GM21529 (cell line): ENCODE measurements around the gene ABL1.

Source experiments
- ATAC-seq: cut with Tn5 transposase; IDR thresholded peaks from one replicate; pipeline ENCODE4 v1.9.1; 2021; ENCODE audit not compliant: unreplicated experiment

Gene ABL1

DNA sequence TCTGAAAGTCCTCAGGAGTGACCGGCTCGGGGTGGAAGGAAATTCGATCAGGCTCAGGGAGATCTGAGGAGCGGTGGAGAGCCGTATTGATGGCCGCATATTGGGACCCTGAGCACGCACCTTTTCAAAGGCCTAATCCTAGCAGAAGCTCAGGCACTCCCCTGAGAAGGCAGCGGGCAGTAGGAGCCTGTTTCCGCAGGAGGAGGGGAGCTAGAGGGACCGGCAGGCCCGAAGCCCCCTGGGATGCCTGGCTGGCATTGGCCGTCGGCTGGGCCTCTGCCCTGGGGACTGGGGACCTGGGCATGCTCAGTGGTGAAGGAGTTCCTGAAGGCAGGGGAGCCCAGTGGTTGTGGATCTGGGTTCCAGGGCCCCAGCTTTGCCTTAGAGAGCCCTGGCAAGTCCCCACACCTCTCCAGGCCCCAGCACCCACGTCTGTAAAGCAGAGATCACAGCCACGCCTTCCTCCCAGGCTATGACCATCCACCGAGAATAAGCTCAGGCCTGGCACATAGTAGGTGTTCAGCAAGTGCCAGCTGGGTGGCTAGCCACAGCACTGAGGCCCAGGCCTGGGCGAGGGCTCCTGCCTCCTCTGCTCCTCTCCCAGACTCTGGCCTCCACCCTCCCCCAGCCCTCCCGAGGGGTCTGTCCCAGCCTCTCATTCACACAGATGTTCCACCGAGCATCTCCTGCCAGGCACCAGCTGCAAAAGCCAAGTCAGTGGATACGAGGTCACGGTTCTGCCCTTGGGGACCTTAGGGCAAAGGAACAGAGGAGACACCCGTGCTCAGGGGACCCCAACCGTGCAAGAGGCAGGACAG, 78.8 kb downstream of the ABL1 start:
- ATAC-seq: no peak

DNA sequence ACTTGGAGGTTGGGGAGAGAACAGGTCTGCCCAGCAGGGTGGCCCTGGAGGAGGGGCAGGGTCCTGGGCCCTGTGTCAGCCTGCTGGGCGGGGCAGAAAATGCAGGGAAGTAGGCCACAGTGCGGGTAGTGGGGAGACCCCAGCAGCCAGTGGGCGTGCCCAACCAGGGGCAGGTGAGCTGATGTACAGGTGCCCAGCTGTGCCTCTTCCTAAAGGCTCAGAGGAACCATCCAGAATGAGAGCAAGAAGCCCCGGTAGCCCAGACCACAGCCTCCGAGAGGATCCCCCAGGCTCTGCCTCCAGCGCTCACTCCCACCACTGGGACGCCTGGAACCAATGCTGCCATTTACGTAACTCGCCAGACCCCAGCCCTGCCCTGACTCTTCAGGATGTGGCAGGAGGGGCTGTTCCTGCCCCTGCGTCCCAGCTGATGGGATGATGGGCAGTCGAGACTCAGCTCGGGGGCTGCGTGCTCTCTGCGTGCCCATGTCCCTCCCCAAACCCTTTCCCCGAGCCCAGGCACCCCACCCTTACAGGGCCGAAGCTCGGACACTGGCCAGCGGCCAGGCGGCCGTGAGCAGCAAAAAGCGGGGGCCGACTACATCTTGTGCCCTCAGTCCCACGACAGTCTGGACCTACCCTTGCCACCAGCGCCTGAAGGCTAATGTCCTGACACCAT, 79.5 kb downstream of the ABL1 start:
- no peak for ATAC-seq

DNA sequence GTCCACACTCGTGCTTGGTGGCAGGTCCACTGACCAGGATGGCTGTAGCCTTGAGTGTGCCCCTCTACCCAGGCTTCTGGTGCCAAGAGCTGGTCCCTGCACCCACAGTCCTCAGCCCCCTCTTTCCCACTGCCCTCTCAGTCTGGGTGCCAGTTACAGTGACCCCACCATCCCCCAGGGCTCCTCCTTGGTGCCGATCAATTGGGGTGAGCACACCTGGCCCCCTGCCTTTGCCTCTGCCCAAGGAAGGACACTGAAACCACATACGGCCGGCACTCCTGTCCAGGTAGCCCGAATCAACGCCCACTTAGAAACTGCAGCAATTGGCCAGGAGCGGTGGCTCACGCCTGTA, 80.0 kb downstream of the ABL1 start:
- no peak for ATAC-seq

DNA sequence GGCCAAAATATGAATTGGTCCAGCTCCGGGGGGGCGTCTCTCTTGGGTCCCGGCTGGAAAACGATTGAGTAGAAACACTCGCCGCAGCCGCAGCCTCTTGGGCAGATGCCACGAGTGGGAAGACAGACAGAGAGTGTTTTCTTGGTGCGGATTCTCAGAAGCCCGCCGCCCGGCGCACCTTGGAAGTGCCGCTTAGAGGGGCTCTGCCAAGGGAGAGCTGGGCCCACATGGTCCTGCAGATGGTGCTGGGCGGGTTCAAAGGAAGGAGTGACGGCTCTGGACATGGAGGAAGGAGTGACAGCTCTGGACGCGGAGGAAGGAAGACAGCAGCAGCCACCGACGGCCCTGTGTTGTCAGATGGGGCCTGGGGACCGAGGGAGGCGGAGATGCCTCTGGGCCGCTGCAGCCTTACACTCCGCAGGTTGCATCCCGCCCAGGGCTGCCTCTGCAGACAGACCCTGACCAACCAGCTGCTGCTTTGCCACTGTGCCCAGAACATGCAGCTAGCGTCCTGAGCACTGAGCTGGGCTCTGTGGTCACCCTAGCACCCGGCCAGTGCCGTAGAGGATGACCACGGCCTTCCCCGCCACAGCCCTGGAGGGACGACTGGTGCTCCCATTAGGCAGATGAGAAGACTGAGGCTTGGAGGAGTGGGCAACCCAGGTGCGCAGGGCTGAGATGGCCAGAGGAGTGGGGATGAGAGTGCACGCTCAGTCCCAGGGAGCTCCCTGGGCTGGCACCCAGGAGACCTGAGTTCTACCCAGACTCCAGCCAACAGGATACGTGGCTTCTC, 82.3 kb downstream of the ABL1 start:
- ATAC-seq: no peak

DNA sequence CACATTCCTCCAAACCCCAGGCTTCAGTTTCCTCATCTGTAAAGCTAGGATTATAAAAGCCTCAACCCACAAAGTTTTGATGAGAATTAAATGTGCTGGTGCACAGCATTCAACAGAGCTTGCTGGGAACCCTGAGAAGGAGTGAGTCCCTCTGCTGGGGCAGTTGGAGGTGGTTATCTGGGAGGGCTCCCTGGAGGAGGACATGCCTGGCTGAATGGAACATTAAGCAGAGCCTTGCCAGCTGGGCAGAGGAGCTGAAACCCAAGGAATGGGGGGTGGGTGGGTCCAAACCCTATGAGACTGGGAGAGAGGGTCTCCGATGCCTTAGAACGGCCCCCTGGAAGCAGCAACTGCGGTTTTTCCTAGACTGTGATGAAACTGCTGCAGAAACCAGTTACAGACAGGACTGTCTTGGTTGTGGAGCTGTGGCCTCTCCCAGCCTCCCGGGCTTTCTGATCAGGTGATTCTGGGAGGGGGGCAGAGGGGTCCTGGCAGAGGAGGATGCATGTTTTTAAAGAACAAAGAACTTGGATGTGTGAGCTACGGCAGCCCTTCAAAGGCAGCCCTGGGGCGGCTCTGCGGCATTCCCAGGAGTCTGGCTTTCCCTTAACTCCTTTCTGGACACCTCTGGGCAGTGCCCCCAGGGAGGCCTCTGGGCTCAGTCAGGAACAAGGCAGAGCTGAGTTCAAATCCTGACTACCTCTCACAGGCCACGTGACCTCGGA, 83.2 kb downstream of the ABL1 start:
- ATAC-seq: no peak

DNA sequence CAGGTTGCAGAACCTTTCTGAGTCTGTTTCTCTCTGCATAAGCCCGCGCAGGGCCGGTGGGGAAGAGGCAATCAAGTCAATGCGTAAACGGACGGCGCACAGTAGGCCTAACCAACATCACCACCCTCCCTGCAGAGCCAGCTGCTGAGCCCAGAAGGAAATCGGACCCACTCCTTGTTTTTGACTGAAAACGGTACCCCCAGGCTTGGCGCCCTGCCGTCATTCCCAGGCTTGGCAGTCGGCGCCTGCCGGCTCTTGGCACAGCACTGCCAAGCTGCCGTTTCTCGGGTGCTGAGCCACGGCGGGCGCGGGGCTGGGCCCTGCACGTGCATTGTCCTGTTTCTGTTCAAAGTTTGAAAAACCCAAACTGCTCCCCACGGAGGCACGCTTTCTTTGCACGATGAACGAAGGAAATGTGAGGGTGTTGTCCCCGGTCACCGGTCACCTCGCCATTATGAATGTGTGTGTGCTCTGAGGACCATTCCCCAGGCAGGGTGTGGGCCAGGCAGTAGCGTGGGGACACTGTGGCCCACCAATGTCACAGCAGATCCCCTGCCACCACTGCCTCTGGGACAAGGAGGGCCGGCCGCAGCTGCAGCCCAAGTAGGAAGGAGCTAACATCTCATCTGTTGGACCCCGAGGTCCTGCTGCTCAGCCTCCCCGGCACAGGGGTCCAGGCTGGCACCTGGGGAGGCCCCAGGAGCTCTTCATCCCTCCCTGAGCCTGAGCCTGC, 83.9 kb downstream of the ABL1 start:
- ATAC-seq: no peak

DNA sequence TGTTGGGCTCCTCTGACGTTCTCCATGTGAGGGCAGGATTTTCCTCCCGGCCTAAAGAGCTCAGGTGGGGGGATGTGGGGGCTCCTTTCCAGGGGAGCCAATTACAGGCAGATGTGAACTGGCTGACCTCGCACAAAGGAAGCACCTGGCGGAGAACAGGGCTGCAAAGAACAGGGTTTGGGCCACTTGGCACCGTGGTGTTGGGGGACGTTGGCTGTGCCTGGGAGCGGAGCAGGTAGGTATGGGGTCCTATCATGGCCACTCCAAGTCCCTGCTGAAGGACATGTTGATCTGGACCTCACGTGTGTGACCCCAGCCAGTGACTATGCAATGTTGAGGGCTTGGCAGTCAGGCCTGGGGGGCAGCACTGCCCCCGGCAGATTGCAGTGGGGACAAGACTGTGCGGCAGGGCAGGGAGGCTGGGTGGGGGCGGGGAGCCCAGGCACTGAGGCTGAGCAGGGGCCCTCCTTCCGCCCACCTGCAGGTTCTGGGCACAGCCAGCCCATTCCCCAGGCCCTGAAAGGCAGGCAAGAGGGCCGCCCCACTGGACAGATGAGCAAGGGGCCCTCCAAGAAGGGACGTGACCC, 84.6 kb downstream of the ABL1 start:
- no peak for ATAC-seq

DNA sequence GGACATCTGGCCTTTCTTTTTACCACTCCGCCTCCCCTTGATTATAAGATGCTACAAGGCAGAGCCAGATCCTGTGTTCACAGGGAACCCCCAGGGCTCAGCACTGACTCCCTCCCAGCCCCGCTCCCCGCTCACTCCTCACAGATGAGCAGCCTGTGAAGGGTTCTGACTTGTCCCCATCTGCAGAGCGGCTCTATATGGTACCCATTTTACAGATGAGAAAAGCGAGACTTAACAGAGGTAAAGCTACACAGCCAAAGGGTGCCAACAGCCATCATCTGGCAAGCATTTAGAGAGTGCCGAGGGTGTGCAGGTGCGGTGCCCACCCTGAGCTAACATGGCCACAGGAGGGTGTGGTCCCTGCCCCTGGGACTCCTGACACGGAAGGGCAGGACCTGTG, 85.2 kb downstream of the ABL1 start:
- no peak for ATAC-seq

DNA sequence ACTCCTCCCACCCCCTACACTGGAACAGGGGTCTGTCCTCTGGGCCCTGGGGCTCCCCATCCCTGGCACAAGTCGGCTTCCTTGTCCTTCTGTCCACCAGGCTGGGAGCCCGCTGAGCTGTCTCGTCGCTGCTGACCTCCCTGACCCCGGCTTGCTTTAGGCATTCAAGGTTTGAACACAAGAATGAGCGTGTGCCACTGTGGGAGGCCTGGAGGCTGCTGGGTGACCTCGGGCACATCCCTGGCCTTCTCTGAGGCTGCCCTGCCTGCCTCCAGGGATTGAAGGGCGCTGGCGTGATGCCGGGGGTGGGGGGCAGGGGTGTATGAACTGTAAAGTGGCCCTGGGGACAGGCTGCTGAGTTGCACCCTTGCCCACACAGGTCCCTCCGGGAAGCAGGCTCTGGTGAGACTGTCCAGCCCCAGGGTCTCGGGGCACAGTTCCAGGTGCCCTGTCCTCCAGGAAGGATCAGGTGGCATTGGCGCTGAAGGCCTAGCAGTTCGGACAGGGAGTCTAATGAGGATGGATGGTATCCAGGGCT, 85.8 kb downstream of the ABL1 start:
- no peak for ATAC-seq

DNA sequence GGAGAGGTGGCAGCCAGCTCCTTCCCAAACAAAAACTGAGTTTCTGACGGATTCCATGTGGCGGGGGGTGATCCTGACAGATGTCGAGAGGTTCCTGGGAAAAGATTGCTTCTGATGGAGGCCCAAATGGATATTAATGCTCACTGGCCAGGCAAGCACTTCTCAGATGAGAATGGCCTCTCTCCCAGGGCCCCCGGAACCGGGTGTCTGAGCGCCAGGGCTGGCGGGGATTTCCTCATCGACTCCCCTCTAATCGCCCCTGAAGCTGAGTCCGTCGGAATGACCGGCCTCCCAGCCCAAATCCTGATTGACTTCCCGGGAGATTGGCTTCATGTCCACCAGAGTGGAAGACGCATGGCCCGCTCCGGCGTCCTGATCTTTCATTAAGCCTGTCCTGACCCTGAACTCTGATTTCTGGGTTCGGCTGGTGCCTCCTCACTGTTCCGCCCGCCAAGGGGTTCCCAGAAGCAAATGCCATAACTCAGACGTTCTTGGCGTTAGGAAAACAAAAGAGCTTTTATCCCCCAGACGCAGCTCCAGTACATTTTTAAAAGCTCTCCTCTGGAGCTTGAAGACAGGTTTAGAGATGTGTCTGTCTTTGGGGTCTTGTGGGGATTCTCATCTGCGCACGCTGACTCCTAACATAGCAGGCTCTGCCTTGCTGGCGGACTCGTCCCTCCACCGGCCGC, 86.4 kb downstream of the ABL1 start:
- no peak for ATAC-seq

DNA sequence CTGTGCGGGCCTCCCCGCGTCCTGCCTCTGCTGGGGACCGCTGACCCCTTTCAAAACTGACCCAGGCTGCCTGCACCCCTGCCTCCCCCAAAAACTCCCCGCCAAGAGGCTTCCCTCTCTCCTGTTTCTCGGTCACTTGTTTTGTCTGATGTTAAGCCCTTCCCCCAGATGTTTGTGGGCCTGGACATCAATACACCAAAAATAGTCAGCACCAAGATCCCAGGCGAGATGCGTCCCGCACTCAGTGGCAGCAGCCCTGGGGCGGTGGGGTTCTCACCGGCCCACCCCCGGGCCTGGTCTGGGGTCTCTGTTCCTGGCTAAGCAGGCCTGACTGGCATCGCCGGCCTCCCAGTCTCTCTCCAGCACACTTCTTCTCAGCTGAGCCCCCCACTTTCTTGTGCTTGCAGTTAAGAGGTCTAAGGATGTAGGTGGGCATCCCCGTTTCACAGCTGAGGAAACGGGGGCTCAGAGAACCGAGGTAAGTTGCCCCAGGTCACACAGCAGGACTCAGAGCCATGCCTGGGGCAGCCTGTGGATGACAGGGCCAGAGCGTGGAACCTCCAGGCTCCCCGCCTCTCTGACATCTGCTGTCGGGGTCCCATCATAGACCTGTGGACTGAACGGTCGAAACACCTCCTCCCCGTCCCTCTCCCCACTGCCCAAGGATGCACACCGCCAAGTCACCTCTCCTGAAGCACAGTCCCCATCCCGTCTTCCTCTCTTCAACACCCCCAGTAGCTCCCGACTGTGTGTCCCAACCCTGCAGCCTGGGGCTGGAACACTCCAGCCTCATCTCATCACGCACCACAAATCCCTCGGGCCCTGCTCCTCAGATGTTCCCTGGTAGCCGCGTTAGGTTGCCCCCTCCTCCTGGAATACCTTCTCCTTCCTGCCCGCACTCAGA, 87.2 kb downstream of the ABL1 start:
- no peak for ATAC-seq

DNA sequence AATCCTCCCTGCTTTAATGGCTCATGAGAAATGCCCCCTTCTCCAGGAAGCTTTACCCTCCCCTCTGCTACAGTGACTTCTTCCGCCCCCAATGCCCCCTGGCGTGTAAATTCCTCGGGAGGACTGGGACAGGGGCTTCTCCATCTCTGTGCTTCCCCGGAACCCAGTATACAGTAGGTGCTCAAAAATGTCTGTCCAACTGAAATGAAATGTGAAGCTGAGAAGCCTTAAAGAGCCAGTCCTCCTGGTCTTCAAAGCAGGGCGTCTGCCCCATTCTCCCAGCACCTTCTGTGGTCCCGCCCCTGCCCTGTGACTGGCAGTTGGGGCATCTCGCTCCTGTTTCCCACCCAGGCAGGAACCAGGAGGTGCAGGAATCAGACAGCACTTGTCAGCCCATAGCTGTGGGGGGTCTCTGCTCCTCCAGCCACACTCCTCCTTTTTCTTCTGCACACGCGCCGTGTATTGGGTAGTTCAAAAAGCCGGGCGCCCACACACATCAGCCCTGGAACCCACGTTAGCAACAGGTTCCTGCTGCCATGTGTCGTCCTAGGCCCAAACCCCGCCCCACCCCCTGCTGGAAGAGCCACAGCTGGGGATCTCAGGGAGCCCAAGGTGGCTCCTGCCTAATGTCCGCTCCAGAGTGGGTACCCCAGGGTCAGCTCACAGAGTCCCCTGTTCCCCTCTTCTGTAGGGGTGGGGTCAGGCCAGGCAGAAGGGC, 88.0 kb downstream of the ABL1 start:
- ATAC-seq: no peak

DNA sequence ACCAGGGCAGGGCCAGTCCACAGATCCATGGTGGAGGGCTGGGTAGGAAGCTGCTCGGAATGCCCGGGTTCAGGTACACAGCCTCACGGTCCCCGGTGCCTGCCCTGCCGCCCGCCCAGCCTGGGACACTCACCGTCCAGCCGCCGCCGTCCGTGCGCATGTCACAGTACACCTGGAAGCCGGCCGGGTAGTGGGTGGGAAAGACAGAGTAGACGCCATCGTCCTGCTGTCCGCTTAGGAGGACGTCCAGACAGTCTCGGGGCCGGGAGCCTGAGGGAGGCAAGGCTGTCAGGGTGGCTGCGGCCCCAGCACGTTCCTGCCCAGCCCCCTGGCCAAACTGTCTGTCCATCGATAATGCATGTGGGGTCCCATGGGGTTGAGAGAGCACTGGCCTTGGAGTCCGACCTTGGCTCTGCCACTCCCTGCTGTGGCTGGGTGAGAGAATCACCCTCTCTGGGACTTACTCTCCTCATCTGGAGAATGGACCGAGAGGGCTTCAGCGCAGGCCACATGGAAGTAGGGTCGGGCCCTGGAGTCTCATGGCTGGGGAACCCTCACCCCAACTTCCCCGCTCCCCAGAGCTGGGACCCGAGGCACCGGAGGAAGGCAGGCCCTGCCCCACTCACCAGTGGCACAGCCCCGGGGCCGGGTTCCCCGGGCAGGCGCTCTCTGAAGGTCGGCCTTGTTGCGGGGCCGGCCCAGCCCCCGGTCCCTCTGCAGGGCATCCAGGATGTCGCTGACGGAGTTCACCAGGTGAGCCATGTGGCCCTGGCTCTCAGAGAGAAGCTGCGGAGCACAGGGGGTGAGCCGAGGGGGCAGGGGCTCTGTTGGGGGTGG, 88.8 kb downstream of the ABL1 start:
- ATAC-seq: no peak

DNA sequence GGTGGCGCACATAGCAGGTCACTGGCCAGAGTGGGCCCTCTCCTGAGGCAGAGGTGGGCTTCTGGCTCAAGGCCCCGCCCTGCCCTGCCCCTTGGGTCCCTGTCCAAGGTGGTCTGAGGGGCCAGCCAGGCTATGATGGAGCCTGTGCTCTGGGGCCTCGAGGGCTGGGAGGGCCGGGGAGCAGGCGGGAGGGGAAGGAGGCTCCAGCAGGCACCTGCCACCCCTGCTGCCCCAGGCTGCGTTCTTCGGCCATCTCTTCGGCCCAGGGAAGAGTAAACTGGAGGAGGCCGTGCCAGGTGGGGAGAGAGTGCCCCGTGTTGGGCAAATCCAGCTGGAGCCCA, 89.4 kb downstream of the ABL1 start:
- no peak for ATAC-seq

DNA sequence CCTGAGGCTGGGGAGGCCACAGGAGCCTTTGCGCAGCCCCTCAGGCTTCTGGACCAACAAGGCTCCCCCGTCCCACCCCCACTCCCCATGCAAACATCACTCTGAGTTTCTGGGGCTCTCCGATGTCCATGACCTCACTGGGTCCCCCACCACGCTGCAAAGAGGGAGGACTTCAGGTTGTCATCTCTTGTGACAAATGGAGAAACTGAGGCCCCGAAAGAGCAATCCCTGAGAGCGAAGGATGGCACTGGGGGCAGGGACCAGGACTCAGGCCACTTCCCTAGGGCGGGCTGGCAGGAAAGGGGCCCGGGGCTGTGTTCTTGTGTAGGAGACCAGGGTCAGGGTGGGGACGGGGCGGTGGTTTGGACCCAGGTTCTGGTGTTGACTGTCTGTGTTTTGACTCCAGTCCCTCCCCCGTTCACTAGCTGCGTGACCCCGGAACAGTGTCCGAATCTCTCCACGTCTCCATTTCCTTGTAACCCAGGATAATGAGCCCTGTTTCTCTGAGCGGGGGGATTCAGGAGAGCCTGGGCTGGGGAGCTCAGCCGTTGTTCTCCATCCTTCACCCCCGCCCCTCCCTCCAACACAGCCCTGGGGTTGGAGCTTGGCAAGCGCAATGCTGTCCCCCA, 90.1 kb downstream of the ABL1 start:
- ATAC-seq: no peak

DNA sequence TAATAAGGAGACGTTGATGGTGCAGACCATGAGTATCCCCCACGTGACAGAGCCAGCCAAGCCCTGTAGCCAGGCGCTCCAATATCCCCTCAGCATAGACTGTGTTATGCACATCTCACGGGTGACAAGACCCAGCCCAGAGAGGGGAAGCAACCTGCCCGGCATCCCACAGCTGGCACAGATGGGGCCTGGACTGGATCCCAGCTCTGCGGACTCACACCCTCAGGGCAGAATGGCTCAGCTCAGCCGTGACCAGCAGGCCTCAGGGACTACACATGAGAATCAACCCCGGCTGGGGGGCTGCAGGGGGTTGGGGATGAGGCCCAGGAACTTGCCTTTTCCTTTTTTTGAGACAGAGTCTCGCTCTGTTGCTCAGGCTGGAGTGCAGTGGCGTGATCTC, 92.3 kb downstream of the ABL1 start:
- ATAC-seq: no peak
